K562 (cell line): ENCODE data around the gene CORO2A.

Source experiments
- BMI1 ChIP-seq: fragments of 150-350 bp; IDR thresholded peaks from 2 replicates; pipeline ENCODE4 v1.6.1; 2014; ENCODE audit warnings: low read length
- EP300 ChIP-seq: IDR thresholded peaks from 2 replicates; pipeline ENCODE4 v1.6.1; 2012; ENCODE audit warnings: low read length, improper control_type of control experiment
- MLX ChIP-seq, 2 experiments: fragments of 450-650 bp in 1 of 2; sonication (generic) in 1 of 2; formaldehyde crosslinking; conservative IDR thresholded peaks; 2 replicates each; pipeline versions ENCODE4 v1.4.0 to v1.8.1; 2020 to 2022; ENCODE audit warnings: mild to moderate bottlenecking in 1 of 2, missing genetic modification reagents in 1 of 2
- REST ChIP-seq, 2 experiments: fragments of 450-650 bp; formaldehyde crosslinking in 1 of 2; IDR thresholded peaks; 2 replicates each; pipeline versions ENCODE4 v1.4.0 to v1.6.1; 2014 to 2020; ENCODE audit warnings: mild to moderate bottlenecking in 2 of 2, borderline replicate concordance in 1 of 2, low read depth in 1 of 2
- RFX5 ChIP-seq: IDR thresholded peaks from 2 replicates; pipeline ENCODE4 v1.6.1; 2011; ENCODE audit warnings: low read depth, mild to moderate bottlenecking, improper control_type of control experiment, low read length
- ZKSCAN8 ChIP-seq: fragments of 200-800 bp; sonication (Bioruptor generic); IDR thresholded peaks from 2 replicates; pipeline ENCODE4 v1.6.1; 2016; ENCODE audit warnings: missing genetic modification characterization, missing compliant biosample characterization
- ZNF77 ChIP-seq: fragments of 250-450 bp; sonication (Bioruptor Pico); IDR thresholded peaks from 2 replicates; pipeline ENCODE4 v1.5.0; 2020

- TF ChIP-seq BMI1 (no peak), EP300 (no peak), MLX (CRISPR knock-in tag; conservative IDR thresholded peaks at IDR 0.05) (no peak), ZKSCAN8 (CRISPR knock-in tag) (no peak), REST (IDR thresholded peaks at IDR 0.05; ENCODE audit: borderline replicate concordance) (no peak), REST (CRISPR knock-in tag; IDR thresholded peaks at IDR 0.05; ENCODE audit: low read depth) (no peak), ZNF77 (CRISPR knock-in tag) (no peak), RFX5 (no peak)
Observed at GRCh38 chr9:98226957-98227356, 34.5 kb upstream of the CORO2A start.
